ENCODE results near the gene ENOX1.

DNA sequence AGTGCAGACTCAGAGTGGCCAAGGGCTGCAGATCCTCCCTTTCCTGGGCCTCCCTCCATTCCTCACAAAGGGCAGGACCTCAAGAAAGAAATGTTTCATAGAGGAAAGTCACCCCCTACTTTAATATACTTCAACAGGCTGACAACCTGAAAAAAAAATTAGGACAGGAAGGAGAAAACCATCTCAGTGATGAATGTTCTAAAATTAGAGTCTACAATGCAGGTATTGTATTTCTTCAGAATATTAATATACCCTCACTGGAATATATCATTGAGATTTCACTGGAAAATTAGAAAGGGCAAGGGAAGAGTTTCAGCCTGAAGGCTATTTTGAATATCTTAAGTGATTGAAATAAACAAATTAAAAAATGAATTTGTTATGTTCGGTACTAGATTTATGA is 586.5 kb downstream of the ENOX1 start:
- TF ChIP-seq, protein P1, sequence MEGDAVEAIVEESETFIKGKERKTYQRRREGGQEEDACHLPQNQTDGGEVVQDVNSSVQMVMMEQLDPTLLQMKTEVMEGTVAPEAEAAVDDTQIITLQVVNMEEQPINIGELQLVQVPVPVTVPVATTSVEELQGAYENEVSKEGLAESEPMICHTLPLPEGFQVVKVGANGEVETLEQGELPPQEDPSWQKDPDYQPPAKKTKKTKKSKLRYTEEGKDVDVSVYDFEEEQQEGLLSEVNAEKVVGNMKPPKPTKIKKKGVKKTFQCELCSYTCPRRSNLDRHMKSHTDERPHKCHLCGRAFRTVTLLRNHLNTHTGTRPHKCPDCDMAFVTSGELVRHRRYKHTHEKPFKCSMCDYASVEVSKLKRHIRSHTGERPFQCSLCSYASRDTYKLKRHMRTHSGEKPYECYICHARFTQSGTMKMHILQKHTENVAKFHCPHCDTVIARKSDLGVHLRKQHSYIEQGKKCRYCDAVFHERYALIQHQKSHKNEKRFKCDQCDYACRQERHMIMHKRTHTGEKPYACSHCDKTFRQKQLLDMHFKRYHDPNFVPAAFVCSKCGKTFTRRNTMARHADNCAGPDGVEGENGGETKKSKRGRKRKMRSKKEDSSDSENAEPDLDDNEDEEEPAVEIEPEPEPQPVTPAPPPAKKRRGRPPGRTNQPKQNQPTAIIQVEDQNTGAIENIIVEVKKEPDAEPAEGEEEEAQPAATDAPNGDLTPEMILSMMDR (IDR thresholded peaks at IDR 0.05; ENCODE audit: control extremely low read depth in 1 of 3, insufficient read depth in 1 of 3, low read depth in 1 of 3, low read length in 3 of 3): no peak
- TF ChIP-seq CEBPB (IDR thresholded peaks at IDR 0.05; ENCODE audit: low read depth, low read length): no peak

Measured in H1 (cell line).